ENCODE data around the gene MTOR.

MTOR gene

GRCh38 chr1:11061652-11062365 lies 200.5 kb downstream of the MTOR start:
- TF ChIP-seq CTCF (conservative IDR thresholded peaks at IDR 0.05; ENCODE audit: low read depth) = no peak
- ChIA-PET POLR2A (ENCODE audit: low non-redundant PET) (no interaction called here), CTCF (interaction anchor here (1.8 kb wide), 1 partner anchor 24 kb away, joined by 9 read pairs; no protein-coding TSS in a partner anchor)
- DNase-seq (ENCODE audit: low spot score) = no peak
- peak overlapping the region; percentile 76 for H3K27ac ChIP-seq

GRCh38 chr1:11059968-11060830 lies 202.2 kb downstream of the MTOR start, which contains the start of gene SRM:
SRM (minus strand) TSS chr1:11060018; CDS start chr1:11059943, 75 bp downstream.
- TF ChIP-seq CTCF (conservative IDR thresholded peaks at IDR 0.05; ENCODE audit: low read depth) = no peak
- ChIA-PET CTCF (interaction anchor here (0.6 to 1.8 kb wide), 5 partner anchors 15 to 98 kb away, joined by 3 to 9 read pairs (median 3); no protein-coding TSS in a partner anchor), POLR2A (ENCODE audit: low non-redundant PET) (interaction anchor here (0.5 kb wide), 1 partner anchor 49 kb away, joined by 5 read pairs; no protein-coding TSS in a partner anchor)
- peak within 1 kb of the TSS; percentile 76 for H3K27ac ChIP-seq
- DNase-seq (ENCODE audit: low spot score) = peak; percentile 97

GRCh38 chr1:11059155-11059967 lies 203.0 kb downstream of the MTOR start:
- no peak for TF ChIP-seq CTCF (conservative IDR thresholded peaks at IDR 0.05; ENCODE audit: low read depth)
- ChIA-PET CTCF (interaction anchor here (0.6 to 3.7 kb wide), 4 partner anchors 14 to 99 kb away, joined by 3 to 22 read pairs (median 3); no protein-coding TSS in a partner anchor), POLR2A (ENCODE audit: low non-redundant PET) (interaction anchor here (0.6 kb wide), 1 partner anchor 581 kb away, joined by 5 read pairs; no protein-coding TSS in a partner anchor)
- DNase-seq (ENCODE audit: low spot score) = no peak
- peak overlapping the region; percentile 76 for H3K27ac ChIP-seq

- ChIA-PET CTCF (interaction anchor here (3.7 kb wide), 1 partner anchor 21 kb away, joined by 22 read pairs; no protein-coding TSS in a partner anchor), POLR2A (ENCODE audit: low non-redundant PET) (interaction anchor here (0.6 kb wide), 2 partner anchors 388 to 581 kb away, joined by 5 read pairs; no protein-coding TSS in a partner anchor)
- peak overlapping the region; percentile 76 for H3K27ac ChIP-seq
- TF ChIP-seq CTCF (conservative IDR thresholded peaks at IDR 0.05; ENCODE audit: low read depth) = no peak
- DNase-seq (ENCODE audit: low spot score) = no peak
Measured at GRCh38 chr1:11058595-11059154, 203.7 kb downstream of the MTOR start.

- H3K27ac ChIP-seq = peak overlapping the region; percentile 76
- no peak for DNase-seq (ENCODE audit: low spot score)
- no peak for TF ChIP-seq CTCF (conservative IDR thresholded peaks at IDR 0.05; ENCODE audit: low read depth)
- POLR2A ChIA-PET (ENCODE audit: low non-redundant PET) = no interaction called here
- CTCF ChIA-PET = interaction anchor here (3.7 kb wide), 1 partner anchor 20 kb away, joined by 22 read pairs; no protein-coding TSS in a partner anchor
Measured at GRCh38 chr1:11058026-11058425, 204.3 kb downstream of the MTOR start.

All from RWPE1 (cell line).